PC-9 (cell line): Measurements from ENCODE around the gene EPHB1.

ENCODE experiments used
- EZH2 ChIP-seq: fragments of 200-600 bp; sonication (generic); IDR thresholded peaks from 2 replicates; pipeline ENCODE4 v1.8.0; 2017; ENCODE audit warnings: antibody characterized with exemption, low read depth
- TF ChIP-seq, protein P1 (sequence below): fragments of 200-600 bp; sonication (generic); conservative IDR thresholded peaks from 2 replicates; pipeline ENCODE4 v1.6.1; 2017; ENCODE audit warnings: mixed run types, antibody characterized with exemption, mild to moderate bottlenecking, moderate library complexity

- TF ChIP-seq, protein P1, sequence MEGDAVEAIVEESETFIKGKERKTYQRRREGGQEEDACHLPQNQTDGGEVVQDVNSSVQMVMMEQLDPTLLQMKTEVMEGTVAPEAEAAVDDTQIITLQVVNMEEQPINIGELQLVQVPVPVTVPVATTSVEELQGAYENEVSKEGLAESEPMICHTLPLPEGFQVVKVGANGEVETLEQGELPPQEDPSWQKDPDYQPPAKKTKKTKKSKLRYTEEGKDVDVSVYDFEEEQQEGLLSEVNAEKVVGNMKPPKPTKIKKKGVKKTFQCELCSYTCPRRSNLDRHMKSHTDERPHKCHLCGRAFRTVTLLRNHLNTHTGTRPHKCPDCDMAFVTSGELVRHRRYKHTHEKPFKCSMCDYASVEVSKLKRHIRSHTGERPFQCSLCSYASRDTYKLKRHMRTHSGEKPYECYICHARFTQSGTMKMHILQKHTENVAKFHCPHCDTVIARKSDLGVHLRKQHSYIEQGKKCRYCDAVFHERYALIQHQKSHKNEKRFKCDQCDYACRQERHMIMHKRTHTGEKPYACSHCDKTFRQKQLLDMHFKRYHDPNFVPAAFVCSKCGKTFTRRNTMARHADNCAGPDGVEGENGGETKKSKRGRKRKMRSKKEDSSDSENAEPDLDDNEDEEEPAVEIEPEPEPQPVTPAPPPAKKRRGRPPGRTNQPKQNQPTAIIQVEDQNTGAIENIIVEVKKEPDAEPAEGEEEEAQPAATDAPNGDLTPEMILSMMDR: no peak
- TF ChIP-seq EZH2: no peak
Observed at GRCh38 chr3:135181408-135181807, 386.3 kb downstream of the EPHB1 start.
